PFSK-1 (cell line): ENCODE data around the gene FAM168A.

ENCODE experiments used
- FOXP2 ChIP-seq: optimal IDR thresholded peaks from 2 replicates; pipeline ENCODE3; 2011; ENCODE audit warnings: borderline replicate concordance, control low read depth, inconsistent platforms; ENCODE audit not compliant: insufficient read depth; ENCODE audit errors: extremely low read length, extremely low read depth
- POLR2AphosphoS5 ChIP-seq: IDR thresholded peaks from 2 replicates; pipeline ENCODE4 v1.6.1; 2012; ENCODE audit warnings: low read depth, mild to moderate bottlenecking, control low read depth, low read length, moderate library complexity
- SIN3A ChIP-seq: IDR thresholded peaks from 2 replicates; pipeline ENCODE4 v1.6.1; 2012; ENCODE audit warnings: mild to moderate bottlenecking, low read length, moderate library complexity, borderline replicate concordance; ENCODE audit not compliant: insufficient read depth
- TAF1 ChIP-seq: IDR thresholded peaks from 2 replicates; pipeline ENCODE4 v1.6.1; 2012; ENCODE audit warnings: low read length, control low read depth, borderline replicate concordance; ENCODE audit not compliant: insufficient read depth
- TF ChIP-seq, protein P1 (sequence below), 2 experiments: IDR thresholded peaks; 2 replicates each; pipeline versions ENCODE4 v1.6.1 to v1.8.0; 2011 to 2012; ENCODE audit warnings: low read depth in 2 of 2, low read length in 2 of 2, control low read depth in 1 of 2, inconsistent platforms in 1 of 2, mild to moderate bottlenecking in 1 of 2, moderate library complexity in 1 of 2; ENCODE audit not compliant: insufficient read depth in 1 of 2

Gene FAM168A

DNA sequence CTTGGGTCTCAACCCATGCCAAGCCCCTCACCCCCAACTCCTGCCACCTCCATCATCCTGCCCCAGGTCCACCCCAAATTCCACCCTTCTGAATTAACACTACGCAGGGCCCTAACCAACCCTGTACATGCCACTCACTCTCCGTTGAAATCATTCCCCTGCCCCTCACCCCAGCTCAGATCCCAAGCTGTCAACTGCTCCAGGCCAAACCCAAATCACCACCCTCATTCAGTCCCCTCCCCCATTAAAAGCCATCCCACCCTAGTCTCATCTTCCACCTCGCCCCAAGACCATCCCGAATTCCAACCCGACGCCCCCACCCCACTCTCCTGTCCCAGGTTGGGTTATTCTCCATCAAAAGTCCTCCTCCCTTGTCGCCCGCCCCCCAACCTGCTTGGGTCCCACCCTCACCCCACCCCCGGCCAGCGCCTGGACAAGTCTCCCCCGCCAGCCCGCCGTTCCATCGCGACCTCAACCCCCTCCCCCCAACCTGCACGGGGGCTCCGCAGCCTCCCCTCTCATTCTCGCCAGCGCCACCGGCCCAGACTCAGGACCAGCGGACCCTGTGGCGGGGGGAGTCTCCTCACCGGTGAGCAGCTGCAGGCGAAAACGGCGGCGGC, 466 bp downstream of the FAM168A start:
- TF ChIP-seq, protein P1, sequence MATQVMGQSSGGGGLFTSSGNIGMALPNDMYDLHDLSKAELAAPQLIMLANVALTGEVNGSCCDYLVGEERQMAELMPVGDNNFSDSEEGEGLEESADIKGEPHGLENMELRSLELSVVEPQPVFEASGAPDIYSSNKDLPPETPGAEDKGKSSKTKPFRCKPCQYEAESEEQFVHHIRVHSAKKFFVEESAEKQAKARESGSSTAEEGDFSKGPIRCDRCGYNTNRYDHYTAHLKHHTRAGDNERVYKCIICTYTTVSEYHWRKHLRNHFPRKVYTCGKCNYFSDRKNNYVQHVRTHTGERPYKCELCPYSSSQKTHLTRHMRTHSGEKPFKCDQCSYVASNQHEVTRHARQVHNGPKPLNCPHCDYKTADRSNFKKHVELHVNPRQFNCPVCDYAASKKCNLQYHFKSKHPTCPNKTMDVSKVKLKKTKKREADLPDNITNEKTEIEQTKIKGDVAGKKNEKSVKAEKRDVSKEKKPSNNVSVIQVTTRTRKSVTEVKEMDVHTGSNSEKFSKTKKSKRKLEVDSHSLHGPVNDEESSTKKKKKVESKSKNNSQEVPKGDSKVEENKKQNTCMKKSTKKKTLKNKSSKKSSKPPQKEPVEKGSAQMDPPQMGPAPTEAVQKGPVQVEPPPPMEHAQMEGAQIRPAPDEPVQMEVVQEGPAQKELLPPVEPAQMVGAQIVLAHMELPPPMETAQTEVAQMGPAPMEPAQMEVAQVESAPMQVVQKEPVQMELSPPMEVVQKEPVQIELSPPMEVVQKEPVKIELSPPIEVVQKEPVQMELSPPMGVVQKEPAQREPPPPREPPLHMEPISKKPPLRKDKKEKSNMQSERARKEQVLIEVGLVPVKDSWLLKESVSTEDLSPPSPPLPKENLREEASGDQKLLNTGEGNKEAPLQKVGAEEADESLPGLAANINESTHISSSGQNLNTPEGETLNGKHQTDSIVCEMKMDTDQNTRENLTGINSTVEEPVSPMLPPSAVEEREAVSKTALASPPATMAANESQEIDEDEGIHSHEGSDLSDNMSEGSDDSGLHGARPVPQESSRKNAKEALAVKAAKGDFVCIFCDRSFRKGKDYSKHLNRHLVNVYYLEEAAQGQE (IDR thresholded peaks at IDR 0.05; ENCODE audit: insufficient read depth in 1 of 2, low read depth in 2 of 2, low read length in 2 of 2): no peak
- TF ChIP-seq SIN3A (no peak), TAF1 (no peak), POLR2AphosphoS5 (no peak), FOXP2 (no peak)

DNA sequence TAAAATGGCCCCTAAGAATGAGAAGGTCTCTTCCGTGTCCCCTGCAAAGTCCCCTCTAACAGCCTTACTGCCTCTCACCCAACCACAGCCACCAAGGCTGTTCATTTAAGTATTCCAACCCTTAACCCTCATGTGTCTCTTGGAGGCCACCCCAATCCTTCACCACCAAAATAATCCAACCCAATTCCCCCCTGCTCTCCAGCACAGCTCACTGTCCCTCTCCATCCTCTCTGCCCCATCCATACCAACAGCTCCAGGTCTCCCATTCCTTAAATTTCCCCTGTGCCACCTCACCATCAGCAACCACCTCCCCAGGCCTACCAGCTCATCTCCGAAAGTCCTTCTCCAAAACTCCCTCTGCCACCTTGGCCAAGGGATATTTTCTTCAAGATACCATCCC, 1.4 kb downstream of the FAM168A start:
- TF ChIP-seq SIN3A (no peak), POLR2AphosphoS5 (no peak), TAF1 (no peak), FOXP2 (no peak)
- TF ChIP-seq, protein P1 (IDR thresholded peaks at IDR 0.05; ENCODE audit: insufficient read depth in 1 of 2, low read depth in 2 of 2, low read length in 2 of 2): no peak

DNA sequence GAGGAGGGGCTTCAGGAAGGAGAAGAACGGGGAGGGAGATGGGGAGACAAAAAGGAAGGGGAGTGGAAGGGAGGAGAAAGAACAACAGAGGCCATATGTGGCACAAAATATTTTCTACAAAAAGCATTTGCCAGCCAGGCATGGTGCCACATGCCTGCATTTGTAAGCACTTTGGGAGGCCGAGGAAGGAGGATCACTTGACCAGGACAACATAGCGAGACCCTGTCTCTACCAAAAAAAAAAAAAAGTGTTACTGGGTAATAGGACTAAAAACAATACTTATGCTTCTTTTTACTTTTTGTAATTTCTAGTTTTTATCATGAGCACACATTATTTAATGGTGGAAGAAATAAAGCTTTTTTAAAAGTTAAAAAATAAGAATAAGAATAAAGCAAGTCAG, 5.3 kb downstream of the FAM168A start:
- TF ChIP-seq POLR2AphosphoS5 (no peak), FOXP2 (no peak), SIN3A (no peak), TAF1 (no peak)
- TF ChIP-seq, protein P1 (IDR thresholded peaks at IDR 0.05; ENCODE audit: insufficient read depth in 1 of 2, low read depth in 2 of 2, low read length in 2 of 2): no peak

DNA sequence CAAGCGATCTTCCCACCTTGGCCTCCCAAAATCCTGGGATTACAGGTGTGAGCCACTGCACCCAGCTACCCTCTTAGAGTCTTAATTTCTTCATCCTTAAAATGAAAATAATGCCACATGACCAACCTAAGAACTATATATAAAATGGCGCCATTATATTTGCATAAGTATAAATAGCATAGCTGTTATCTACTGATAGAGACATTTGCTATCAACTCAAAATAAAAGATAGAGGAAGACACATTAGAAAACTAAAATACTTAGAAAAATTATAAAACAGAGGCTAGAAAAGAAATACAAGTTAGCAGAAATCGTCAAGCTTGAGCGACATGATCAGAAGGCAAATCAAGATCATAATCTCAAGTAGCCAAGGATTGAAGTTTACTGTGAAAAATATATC, 6.2 kb downstream of the FAM168A start:
- no peak for TF ChIP-seq FOXP2
- TF ChIP-seq SIN3A: no peak
- TF ChIP-seq, protein P1 (IDR thresholded peaks at IDR 0.05; ENCODE audit: insufficient read depth in 1 of 2, low read depth in 2 of 2, low read length in 2 of 2): no peak
- TF ChIP-seq POLR2AphosphoS5: no peak

DNA sequence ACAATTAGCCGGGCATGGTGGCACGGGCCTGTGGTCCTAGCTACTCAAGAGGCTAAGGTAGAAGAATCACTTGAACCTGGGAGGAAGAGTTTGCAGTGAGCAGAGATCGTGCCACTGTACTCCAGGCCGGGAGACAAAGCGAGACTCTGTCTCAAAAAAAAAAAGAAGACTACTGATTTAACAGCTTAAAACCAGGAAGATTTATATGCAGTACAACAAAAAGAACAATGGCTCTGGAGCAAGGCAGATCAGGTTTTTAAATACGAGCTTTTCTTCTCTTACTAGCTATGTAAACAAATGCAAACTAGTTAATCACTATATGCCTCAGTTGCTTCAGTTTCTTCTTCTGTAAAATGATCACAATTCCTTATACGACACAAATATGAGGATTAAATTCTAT, 6.9 kb downstream of the FAM168A start:
- TF ChIP-seq, protein P1 (IDR thresholded peaks at IDR 0.05; ENCODE audit: insufficient read depth in 1 of 2, low read depth in 2 of 2, low read length in 2 of 2): no peak
- TF ChIP-seq TAF1: no peak
- TF ChIP-seq FOXP2: no peak
- no peak for TF ChIP-seq POLR2AphosphoS5
- no peak for TF ChIP-seq SIN3A
